HCT116 (cell line): ENCODE results near the gene ZBTB16. TPM values are rescaled to one million over a fixed set of nuclear protein-coding genes. Genes with fewer than 3 reads are reported as not detected.

ENCODE experiments used
- ATAC-seq: fragments of 200-7000 bp; cut with Tn5 transposase; 2 replicates; pipeline ENCODE4 v1.9.1; 2020; ENCODE audit warnings: mild to moderate bottlenecking, moderate library complexity
- BruUV-seq: library from RNA; stranded (reverse); fragments of 400-500 nt; replicated peaks from 2 replicates; lab custom pipeline; 2021; lab: Mats Ljungman, UMichigan
- CTCF ChIA-PET: fragments of 300-600 bp; sonication (Branson Sonifier 250); formaldehyde crosslinking; loops from one replicate; lab custom pipeline; 2021; ENCODE audit warnings: antibody characterized with exemption; lab: Charles Lee
- POLR2A ChIA-PET: fragments of 300-600, 350-600 bp; sonication (Branson Sonifier 250); formaldehyde crosslinking; loops from one replicate; lab custom pipeline; 2021; ENCODE audit warnings: antibody characterized with exemption; lab: Charles Lee
- RAD21 ChIA-PET, 2 experiments: fragments of 300-600 bp; sonication (Branson Sonifier 250); formaldehyde crosslinking; loops; one replicate each; lab custom pipeline; 2023; ENCODE audit warnings: low total read pairs in 2 of 2; ENCODE audit not compliant: uncharacterized antibody in 2 of 2, unreplicated experiment in 2 of 2, low non-redundant PET in 1 of 2; lab: Charles Lee
- DNase-seq: peaks from one replicate; pipeline ENCODE4 v3.0.0-alpha.2; 2010; ENCODE audit warnings: low read depth, low spot score
- H2AFZ ChIP-seq: fragments of 200-600 bp; shearing (Covaris generic), sonication (generic); 2 replicates; pipeline ENCODE4 v1.6.1; 2017; ENCODE audit warnings: low read depth, mixed run types, mixed read lengths, antibody characterized with exemption, low read length; ENCODE audit not compliant: poor library complexity, severe bottlenecking
- H3K27ac ChIP-seq: 2 replicates; pipeline ENCODE4 v1.5.1; 2012; ENCODE audit warnings: low read depth, low read length
- H3K27me3 ChIP-seq: fragments of 200-600 bp; sonication (generic); 2 replicates; pipeline ENCODE4 v1.6.1; 2016; ENCODE audit warnings: mixed run types, low read length, mixed read lengths; ENCODE audit not compliant: insufficient read depth
- H3K36me3 ChIP-seq, 2 experiments: fragments of 200-500 bp in 1 of 2; fragments of 200-600 bp in 1 of 2; sonication (Bioruptor generic) in 1 of 2; sonication (generic) in 1 of 2; 2 replicates each; pipeline versions ENCODE4 v1.5.1 to v1.6.1; 2014 to 2016; ENCODE audit warnings: low read length in 2 of 2, inconsistent platforms in 1 of 2, mixed read lengths in 1 of 2, mixed run types in 1 of 2; ENCODE audit not compliant: insufficient read depth in 2 of 2, control insufficient read depth in 1 of 2
- H3K4me1 ChIP-seq, 2 experiments: fragments of 200-600 bp in 1 of 2; sonication (generic) in 1 of 2; 2 replicates each; pipeline versions ENCODE4 v1.5.1 to v1.6.1; 2012 to 2017; ENCODE audit warnings: low read length in 2 of 2, inconsistent platforms in 1 of 2, mild to moderate bottlenecking in 1 of 2, mixed read lengths in 1 of 2, mixed run types in 1 of 2, moderate library complexity in 1 of 2; ENCODE audit not compliant: insufficient read depth in 2 of 2, control insufficient read depth in 1 of 2
- H3K4me2 ChIP-seq: fragments of 200-600 bp; sonication (generic); 2 replicates; pipeline ENCODE4 v1.6.1; 2017; ENCODE audit warnings: mixed run types, low read length, mixed read lengths
- H3K4me3 ChIP-seq, 2 experiments: fragments of 200-600 bp in 1 of 2; sonication (generic) in 1 of 2; replicated peaks in 1 of 2; 2 replicates each; pipeline ENCODE4 v1.5.1; 2011 to 2016; ENCODE audit warnings: low read length in 2 of 2, control low read depth in 1 of 2, low read depth in 1 of 2, mild to moderate bottlenecking in 1 of 2, mixed read lengths in 1 of 2, mixed run types in 1 of 2
- H3K79me2 ChIP-seq: fragments of 200-600 bp; sonication (generic); 2 replicates; pipeline ENCODE4 v1.6.1; 2017; ENCODE audit warnings: mild to moderate bottlenecking, mixed run types, low read length, moderate library complexity, mixed read lengths; ENCODE audit not compliant: insufficient read depth
- H3K9ac ChIP-seq: fragments of 200-600 bp; sonication (generic); 2 replicates; pipeline ENCODE4 v1.6.1; 2016; ENCODE audit warnings: low read length, mixed read lengths
- H3K9me2 ChIP-seq: fragments of 200-600 bp; sonication (generic), shearing (Covaris generic); 2 replicates; pipeline ENCODE4 v1.6.1; 2017; ENCODE audit warnings: mixed run types, mild to moderate bottlenecking, moderate library complexity; ENCODE audit not compliant: insufficient read depth
- H3K9me3 ChIP-seq, 2 experiments: fragments of 200-500 bp in 1 of 2; fragments of 200-600 bp in 1 of 2; sonication (Bioruptor generic) in 1 of 2; sonication (generic) in 1 of 2; 2 replicates each; pipeline ENCODE4 v1.6.1; 2014 to 2017; ENCODE audit warnings: low read length in 2 of 2, mixed read lengths in 2 of 2, inconsistent platforms in 1 of 2, low read depth in 1 of 2, mild to moderate bottlenecking in 1 of 2, mixed run types in 1 of 2, moderate library complexity in 1 of 2; ENCODE audit not compliant: control insufficient read depth in 1 of 2, insufficient read depth in 1 of 2
- H4K20me1 ChIP-seq: fragments of 200-600 bp; sonication (generic), shearing (Covaris generic); 2 replicates; pipeline ENCODE4 v1.6.1; 2017; ENCODE audit warnings: mixed run types, mild to moderate bottlenecking, moderate library complexity; ENCODE audit not compliant: insufficient read depth
- CBX3 ChIP-seq: IDR thresholded peaks from 2 replicates; pipeline ENCODE4 v1.6.1; 2012; ENCODE audit warnings: low read depth
- CEBPB ChIP-seq: IDR thresholded peaks from 2 replicates; pipeline ENCODE4 v1.6.1; 2012; ENCODE audit warnings: low read depth
- EGR1 ChIP-seq: IDR thresholded peaks from 2 replicates; pipeline ENCODE4 v1.6.1; 2012; ENCODE audit warnings: low read depth
- EZH2phosphoT487 ChIP-seq: fragments of 200-600 bp; IDR thresholded peaks from 2 replicates; pipeline ENCODE4 v1.6.1; 2018; ENCODE audit warnings: antibody characterized with exemption, borderline replicate concordance
- FOSL1 ChIP-seq: IDR thresholded peaks from 2 replicates; pipeline ENCODE4 v1.6.1; 2012; ENCODE audit warnings: low read depth
- JUND ChIP-seq: IDR thresholded peaks from 2 replicates; pipeline ENCODE4 v1.6.1; 2012
- SRF ChIP-seq: IDR thresholded peaks from 2 replicates; pipeline ENCODE4 v1.6.1; 2012; ENCODE audit warnings: low read depth
- YY1 ChIP-seq: IDR thresholded peaks from 2 replicates; pipeline ENCODE4 v1.6.1; 2011; ENCODE audit warnings: low read length, low read depth, moderate library complexity, mild to moderate bottlenecking; ENCODE audit not compliant: insufficient replicate concordance; ENCODE audit errors: extremely low read depth
- intact Hi-C: fragments of 100-400 bp; cut with micrococcal nuclease; formaldehyde crosslinking; loops from 2 replicates; pipeline ENCODE4 v1.10.0; 2022
- total RNA-seq: library from RNA; stranded (reverse); gene quantifications from one replicate; pipeline ENCODE4 v1.2.1, GENCODE V29; 2021; ENCODE audit not compliant: unreplicated experiment

The ZBTB16 gene
- total RNA-seq, 1 experiment from 2014 or later, result 0.30 TPM

DNA sequence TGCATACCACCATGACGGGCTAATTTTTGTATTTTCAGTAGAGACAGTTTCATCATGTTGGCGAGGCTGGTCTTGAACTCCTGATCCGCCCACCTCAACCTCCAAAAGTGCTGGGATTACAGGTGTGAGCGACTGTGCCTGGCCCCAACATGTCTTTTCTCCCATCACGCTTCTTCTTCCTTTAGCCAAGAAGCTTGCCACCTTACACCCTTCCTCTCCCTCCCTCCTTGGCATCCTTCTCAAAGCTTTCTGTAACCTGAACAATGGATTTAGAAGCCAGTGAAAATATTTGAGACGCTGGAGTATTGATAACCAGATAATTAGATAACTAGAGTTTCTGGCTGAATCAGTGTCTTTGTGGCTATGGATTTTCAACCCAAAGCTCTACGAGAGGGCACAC lies 225.4 kb downstream of the ZBTB16 start:
- Histone ChIP-seq H3K79me2 (no peaks in the 10 kb centered on the region), H3K4me1 (peaks cover 8 to 11% of the 10 kb centered on the region in 2 experiments), H4K20me1 (no peaks in the 10 kb centered on the region), H3K27me3 (peaks cover 1% of the 10 kb centered on the region; the same call in 1 of the 2 replicates), H3K9me2 (no peaks in the 10 kb centered on the region), H3K9ac (no peak overlapping the region), H3K36me3 (no peaks in the 10 kb centered on the region), H2AFZ (no peak overlapping the region), H3K27ac (no peak overlapping the region), H3K4me3 (no peak overlapping the region), H3K4me2 (no peak overlapping the region), H3K9me3 (no peaks in the 10 kb centered on the region)
- intact Hi-C loops, result no loop called here
- no peak for ATAC-seq
- no TSS peak for BruUV-seq
- no peak for TF ChIP-seq EGR1
- TF ChIP-seq YY1, result no peak
- TF ChIP-seq EZH2phosphoT487, result no peak
- no peak for TF ChIP-seq SRF
- no peak for TF ChIP-seq CBX3
- RAD21 ChIA-PET, result no interaction called here
- POLR2A ChIA-PET, result no interaction called here
- no peak for DNase-seq
- CTCF ChIA-PET, result no interaction called here

DNA sequence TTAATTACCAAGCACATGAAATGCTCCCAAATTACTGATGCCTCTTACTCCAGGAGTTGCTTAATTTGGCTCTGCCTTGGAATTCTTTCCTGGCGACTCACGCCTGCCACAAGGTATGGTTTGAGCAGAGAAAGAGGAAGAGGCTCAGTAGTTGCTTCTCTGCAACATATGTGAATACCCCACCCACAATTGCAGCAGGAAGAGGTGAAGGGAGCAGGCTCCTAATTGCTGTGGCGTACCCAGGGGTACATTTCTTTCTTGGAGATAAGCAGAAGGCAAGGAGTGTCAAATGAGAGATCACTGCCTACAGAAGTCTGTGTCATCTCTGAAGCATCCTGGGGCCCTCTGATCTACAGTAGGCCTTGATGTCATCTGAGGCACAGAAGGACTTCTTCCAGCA lies 226.1 kb downstream of the ZBTB16 start:
- ChIA-PET RAD21 (no interaction called here), CTCF (no interaction called here), POLR2A (no interaction called here)
- Histone ChIP-seq H3K9me3 (no peaks in the 10 kb centered on the region), H3K4me1 (peaks cover 8 to 11% of the 10 kb centered on the region in 2 experiments), H3K27ac (no peak overlapping the region), H3K9ac (no peak overlapping the region), H4K20me1 (no peaks in the 10 kb centered on the region), H3K9me2 (no peaks in the 10 kb centered on the region), H2AFZ (no peak overlapping the region), H3K4me2 (peak overlapping the region; percentile 28), H3K27me3 (peaks cover 8% of the 10 kb centered on the region; the same call in 1 of the 2 replicates), H3K79me2 (no peaks in the 10 kb centered on the region), H3K36me3 (no peaks in the 10 kb centered on the region), H3K4me3 (no peak overlapping the region)
- BruUV-seq, result no TSS peak
- ATAC-seq (peak; percentile 62), DNase-seq (no peak)
- intact Hi-C loops, result no loop called here
- TF ChIP-seq FOSL1 (0 out of 2 replicates have a peak, but pooled peaks have one; percentile 16), SRF (no peak), JUND (no peak), CEBPB (peak; percentile 52; the same call in 1 of the 2 replicates)
